NCI-H748 (cell line): ENCODE measurements around the gene USP31.

ENCODE experiments used
- DNase-seq: peaks from one replicate; lab custom pipeline; 2025; ENCODE audit not compliant: unreplicated experiment; lab: John Stamatoyannopoulos, UW

The USP31 gene

DNA sequence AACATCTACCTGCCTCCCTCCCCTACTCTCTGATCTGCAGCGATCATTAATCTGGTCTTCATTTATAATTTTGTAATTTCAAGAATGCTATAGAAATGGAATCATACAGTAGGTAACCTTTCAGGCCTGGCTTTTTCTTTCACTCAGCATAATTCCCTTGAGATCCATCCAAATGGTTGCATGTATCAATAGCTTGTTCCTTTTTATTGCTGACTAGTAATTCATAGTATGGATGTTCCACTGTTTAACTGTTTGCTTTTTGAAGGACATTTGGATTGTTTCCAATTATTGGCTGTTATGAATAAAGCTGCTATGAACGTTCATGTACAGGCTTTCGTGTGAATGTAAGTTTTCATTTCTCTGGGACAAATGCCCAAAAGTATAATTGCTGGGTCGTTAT is 125.2 kb downstream of the USP31 start:
- DNase-seq: peak; percentile 33

DNA sequence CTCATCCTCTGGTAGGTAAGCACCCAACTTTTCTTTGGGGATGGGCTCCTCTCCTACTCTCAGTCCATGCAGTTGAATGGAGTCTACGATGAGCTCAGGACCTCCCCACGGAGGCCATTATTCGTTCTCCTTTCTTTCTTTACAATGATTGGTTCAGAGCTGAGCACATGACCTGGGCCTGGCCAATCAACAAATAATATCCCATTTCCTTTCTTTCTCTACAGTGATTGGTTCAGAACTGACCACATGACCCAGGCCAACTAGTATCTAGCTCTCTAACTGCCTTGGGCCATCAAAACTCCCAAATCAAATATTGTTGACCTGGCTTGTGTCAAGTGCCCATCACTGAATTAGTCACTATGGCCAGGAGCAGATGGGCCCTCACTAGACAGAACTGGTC is 129.2 kb downstream of the USP31 start:
- no peak for DNase-seq

DNA sequence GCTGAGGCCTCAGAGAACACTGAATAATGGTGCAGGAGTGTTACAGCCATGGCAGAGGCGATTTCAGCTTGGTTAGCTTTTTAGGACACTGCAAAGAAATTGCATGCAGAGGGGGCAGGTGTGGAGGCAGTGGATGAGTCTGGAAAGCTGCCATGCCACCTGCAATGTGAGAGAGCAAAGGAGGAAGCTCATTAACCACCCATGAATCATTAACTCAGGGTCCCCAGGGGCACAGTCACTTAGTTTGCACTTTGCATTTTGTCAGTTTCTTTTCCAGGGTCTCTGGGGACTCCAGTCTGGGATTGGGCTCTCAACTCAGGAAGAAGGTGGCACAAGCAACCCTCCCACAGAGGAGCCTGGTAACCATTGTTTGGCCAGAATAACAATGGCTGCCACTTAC is 132.9 kb downstream of the USP31 start:
- DNase-seq: no peak

DNA sequence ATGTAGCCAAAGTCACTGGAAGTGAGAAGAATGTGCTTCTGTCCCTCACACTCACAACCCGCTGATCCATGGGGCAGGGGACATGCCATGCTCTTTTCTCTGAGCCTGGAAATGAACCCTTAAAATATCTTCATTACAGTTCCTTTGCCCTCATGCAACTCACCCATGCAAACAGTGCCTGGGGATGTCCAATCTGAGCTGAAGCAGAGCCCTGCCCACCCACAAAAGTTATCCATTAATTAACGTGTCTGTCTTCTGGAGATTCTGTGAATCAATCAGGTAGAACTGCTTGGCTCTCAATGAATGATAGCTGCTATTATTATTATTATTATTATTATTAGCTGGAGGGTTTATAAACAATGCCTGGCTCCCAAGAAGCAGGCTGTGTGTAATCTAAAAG is 133.7 kb downstream of the USP31 start:
- DNase-seq: no peak

DNA sequence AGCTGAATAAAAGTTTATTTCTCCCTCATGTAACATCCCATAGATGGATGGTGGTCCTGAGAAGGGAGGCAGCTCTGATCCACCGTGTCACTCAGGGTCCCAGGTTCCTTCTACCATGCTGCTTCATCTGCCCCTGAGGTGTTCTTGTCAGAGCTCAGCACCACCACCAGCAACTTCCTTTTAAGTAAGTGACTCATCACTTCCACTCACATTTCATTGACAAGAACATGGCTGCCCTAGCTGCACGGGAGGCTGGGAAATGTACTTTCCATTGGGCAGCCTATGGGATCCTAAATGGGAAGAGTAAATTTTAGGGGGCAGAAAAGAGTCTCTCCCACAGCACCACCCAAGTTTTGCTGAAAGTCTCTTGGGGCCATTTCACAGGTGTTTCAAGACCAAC is 134.7 kb downstream of the USP31 start:
- DNase-seq: no peak
